GM18499 (cell line): Measurements from ENCODE around the gene TLR3.
"Not testable (repeated sequence)": the region's sequence is repeated elsewhere in the genome, so short reads cannot be mapped to it uniquely, and the experiment has no call there.

Experiments used
- ATAC-seq: cut with Tn5 transposase; IDR thresholded peaks from one replicate; pipeline ENCODE4 v1.9.1; 2021; ENCODE audit warnings: moderate number of reproducible peaks; ENCODE audit not compliant: insufficient read depth, unreplicated experiment

The TLR3 gene

DNA sequence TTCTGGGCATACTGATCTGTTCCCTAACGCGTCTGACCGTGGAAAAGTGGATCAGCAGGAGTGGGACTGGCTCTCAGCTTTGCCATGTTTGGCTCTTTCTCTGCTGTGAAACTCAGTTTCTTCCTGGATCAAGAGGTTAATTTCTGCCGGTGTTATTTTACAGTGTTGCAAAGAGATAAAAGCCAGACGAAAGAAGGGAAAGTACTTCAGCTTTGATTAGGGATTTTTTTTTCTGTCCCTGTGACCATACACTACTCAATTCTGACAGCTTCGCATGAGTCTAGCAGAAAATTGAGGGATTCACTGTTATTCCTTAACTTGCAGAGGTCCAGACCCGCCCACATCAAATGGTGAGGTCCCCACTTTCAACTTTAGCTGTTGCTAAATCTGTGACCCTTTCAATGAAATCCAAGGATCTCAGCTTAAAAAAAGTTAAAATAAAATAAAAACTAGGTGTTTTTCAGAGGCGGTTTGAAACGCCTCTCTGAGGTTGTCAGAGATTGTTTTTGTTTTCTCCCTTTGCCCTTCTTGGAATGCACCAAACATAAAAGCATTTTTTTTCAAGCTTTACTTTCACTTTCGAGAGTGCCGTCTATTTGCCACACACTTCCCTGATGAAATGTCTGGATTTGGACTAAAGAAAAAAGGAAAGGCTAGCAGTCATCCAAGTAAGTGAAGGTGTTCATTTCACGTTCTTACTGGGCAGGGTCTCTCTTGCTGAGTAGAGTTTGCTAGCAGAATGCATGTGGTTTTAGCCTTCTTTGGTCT lies at the start of gene TLR3:
TSS of gene TLR3 (plus strand) at position 576 of the 768 bp plus-strand sequence. CDS start 7,464 bp downstream, outside the sequence.
- no peak for ATAC-seq

DNA sequence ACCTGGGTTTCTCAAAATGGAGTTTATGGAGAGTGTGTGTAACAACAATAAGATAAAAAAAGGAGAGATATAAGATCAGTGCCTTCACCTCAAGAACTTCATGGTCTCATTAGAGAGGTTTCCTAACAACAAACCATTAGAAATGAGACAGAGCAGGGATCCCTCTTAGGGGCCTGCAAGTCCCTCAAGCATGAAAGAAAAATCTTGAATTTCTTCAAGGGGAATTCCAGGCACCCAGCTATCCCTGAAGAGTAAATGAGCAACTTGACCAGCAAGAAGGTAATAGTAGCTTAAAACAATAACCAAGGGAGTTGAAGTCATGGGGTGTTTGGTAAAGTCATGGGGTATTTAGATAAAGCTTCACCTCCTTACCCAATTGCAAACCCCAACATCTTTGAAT lies 49.7 kb upstream of the TLR3 start:
- no peak for ATAC-seq

DNA sequence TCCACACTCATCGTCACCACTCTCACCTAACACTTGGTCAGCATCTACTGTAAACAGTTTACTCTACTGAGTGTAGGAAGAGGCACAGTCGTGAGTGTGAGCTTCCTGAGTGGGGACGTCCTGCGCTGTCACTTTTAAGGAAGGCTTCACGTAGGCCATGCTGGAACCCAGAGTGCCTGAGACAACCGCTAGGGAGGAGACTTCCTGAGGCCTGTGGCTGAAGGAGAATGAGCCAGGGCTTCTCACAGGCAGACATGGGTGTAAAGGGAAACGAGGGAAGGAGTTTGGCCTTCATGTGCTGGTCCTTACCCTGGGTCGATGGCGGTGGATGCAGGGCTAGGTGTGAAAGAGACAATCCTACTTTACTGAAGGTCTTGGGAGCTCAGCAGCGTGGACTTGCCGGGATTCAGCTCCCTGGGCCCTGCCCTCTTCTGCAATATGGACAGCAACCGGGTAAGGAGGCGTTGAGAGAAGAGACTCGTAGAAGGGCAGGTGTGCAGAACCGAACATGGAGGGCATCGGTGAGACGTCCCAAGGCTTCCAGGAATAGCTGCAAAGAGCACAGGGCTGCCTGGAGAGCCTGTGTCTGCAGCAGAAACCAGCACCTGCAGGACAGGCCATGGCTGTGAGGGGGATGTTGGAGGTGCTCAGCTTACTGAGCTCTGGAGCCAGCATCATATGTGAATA lies 48.7 kb upstream of the TLR3 start:
- no peak for ATAC-seq

DNA sequence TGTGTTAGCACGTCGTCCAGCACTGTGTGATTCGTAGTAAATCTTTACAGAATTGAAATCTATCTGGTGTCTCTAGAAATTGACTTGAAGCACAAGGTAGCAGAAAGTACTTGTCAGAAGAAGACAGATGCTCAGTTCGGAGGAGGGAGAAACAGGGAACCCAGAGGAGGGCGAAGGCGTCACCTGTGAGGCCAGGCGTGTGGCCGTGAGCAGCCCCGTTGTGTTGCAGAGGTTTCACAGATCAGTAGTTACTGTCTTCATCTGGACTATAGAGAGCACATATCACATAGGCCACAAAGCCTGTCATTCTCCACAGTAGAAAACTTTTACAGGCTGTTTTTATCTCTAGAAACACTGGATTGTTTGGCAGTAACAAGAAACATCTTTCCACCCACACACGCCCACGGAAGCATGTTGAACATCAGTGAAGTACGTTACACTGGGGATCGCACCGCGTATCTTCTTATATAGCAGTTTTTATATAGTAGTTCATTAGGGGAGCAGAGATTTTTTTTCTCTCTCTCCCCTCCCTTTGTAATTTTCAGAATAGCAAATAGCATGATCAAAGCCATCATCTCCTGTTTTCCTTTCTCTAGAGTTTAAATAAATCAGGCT lies 48.1 kb upstream of the TLR3 start:
- ATAC-seq, result no peak

DNA sequence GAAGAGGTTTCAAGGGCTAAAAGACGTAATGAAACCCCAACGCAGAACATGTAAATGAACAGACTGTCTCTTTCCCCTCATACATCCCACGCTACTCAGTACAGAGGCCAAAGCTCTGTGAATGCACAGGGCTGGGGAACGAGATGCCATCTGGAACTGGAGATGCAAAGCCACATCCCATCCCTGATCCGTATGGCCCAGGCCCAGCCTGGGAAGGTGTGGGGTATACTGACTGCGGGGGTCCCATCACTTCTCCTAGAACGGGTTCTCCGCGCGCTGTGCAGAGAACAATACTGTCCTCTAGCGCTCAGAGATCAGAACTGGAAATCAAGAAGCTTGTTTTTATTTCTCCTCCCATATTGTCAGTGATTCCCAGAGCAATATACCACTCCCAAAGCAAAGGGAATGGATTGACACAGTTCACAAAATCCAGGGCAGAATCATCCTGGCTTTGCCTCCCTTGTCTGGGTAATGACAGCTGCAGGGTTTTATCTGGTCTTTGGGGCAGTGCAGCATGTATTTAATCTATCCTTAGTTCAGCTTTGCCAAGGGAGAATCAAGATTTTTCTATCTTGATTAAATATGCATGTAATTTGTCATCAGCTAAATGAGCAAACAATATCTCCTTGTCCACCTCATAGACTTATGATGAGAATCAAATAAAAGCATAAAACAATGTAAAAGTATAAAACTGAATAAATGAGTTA lies 47.3 kb upstream of the TLR3 start:
- ATAC-seq, result no peak

DNA sequence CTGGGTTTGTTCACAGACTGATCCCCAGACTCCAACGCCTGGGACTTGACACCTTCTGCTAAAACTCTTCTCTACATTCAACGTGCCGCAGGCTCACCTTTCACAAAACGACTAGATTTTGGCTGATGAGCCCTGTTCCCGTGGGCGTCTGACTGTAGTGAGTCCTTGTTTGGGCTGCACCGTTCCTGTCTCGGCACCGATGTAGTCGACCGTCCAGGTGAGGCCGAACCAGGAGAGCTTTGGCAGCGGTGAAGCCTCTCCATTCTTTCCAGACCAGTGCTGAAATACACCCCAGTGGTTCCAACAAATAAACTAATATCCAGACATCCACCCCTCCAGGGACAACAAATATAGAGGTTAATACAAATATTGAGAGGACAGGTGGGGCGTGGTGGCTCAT lies 45.0 kb upstream of the TLR3 start:
- ATAC-seq, result no peak

DNA sequence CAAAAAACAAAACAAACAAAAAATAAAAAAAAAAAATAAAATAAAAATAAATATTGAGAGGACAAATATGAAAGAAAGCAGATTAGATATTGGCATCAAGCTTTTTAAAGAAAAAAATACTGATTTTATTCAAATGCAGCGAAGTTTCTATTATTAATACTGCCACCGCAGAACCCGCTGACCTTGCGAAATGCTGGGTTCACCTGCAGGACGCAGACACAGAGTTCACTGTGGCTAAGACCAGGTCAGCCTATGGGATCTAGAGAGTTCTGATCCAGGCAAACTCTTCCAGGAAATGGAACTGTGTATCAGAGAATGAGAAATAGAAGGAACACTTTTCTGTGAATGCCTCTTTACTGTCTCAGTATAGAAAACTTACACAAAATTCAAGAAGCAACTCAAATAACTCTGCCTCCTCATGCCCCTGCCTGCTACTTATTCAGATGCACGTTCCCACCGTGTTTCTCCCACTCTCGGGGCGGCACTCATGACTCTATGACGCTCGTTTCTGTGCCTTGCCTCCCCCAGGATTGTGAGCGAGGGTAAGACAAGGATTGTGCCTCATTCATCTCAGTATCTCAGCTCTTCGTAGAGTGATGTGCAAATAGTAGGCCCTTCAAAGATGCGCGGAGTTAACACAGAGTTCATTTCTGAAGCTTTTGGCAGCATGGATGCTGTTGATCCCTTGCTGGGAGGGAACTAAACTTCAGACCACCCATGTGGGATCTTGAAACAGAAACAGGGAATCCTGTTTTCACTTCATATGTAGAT lies 44.1 kb upstream of the TLR3 start:
- no peak for ATAC-seq

DNA sequence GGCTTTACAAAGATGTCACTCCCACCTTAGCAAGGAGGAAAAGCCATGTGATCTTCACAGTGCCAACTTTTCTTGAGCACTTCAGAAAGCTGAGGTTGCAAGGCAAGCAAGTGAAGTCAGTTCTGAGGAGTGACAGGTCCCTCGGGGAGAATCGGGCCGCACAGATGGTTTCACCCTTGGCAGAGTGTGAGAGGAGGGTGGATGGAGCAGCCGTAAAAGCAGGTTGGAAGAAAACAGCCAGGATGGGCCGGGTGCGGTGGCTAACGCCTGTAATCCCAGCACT lies 43.6 kb upstream of the TLR3 start:
- ATAC-seq, result no peak

DNA sequence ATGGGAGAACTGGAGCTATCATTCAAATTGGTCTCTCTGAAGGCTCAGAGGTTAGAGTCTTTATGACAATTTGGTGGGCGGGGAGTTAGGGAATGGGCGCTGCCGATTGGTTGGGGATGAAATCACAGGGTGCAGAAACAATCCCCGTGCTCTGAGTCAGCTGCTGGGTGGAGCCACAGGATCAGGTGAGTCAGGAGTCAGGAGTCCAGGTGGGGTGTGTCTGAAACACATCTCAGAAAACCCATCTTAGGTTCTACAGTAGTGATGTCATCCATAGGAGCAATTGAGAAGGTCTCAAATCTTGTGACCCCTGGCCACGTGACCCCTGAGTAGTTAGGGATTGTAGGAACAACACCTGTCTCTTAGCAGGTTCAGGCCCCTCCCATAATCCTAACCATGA lies 41.6 kb upstream of the TLR3 start:
- ATAC-seq, result no peak

DNA sequence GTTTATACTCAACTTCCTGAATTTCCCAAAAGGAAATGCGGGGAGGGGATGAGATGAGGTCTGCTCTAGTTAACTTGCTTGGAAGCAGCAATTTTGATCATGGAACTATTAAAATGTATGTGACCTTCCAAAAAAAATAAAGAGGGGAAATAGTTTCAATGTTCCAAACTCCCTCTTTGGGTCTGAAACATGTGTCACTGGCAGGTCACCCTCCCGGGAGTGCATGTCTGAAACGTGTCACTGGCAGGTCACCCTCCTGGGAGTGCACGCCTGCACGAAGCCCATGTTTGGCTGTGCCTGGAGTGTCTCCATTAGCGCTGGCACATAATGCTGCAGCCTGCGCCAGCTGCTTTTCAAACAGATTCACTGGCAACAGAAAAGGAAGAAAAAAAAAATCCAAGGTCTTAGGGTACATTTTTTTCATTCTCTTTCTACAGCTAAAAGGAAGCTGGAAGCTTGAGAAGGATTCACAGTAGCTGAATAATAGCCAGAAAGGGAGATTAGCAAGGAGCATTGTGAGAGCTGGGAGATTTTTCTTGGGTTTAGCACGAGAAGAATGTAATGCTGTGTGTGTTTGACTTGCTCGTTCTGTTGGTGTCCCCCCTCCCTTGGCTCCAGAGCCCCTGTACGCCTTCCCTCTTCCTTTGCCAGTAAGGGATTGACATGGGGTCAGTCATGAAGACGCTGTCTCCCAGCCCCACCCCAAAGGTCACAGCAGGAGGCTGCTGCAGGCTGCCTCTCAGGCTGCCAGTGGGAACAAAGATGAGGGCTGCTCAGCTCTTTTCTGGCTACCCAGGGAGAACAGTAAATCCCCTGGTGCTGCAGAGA lies 39.2 kb upstream of the TLR3 start:
- ATAC-seq, result no peak

DNA sequence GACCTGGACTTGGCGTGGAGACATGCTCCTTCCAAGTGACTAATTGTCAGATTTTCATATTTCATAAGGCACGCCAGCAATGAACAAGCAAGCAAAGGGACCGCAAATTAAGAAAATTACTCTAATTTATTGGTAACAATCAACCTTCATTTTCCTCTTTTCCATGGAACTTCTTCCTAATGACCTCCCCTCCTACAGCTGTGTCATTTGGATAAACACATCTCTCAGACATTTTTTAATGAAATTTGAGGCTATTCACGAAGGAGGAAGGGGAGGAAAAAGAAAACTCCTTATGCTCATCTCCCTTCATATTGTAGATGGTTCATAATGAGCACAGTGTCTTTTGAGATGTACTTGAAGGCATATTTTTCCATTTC lies 38.6 kb upstream of the TLR3 start:
- no peak for ATAC-seq

DNA sequence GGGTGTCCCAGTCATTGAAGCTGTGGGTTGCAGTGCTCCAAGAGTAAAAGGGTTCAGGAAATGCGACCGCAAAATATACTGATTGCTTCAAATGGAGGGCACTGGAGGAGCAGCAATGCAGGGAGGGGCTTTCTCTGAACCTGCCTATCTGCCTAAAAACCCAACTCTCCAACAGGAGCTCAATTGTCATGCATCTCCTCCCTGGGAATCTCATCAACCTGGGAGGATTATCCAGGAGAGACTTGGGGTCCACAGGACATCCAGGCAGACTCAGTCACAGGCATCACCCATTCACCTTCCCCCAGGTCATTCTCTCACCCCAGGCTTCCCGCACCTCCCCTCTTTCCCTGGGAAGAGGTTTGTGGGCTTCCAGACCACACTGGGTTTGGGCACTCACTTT lies 38.2 kb upstream of the TLR3 start:
- ATAC-seq, result no peak

DNA sequence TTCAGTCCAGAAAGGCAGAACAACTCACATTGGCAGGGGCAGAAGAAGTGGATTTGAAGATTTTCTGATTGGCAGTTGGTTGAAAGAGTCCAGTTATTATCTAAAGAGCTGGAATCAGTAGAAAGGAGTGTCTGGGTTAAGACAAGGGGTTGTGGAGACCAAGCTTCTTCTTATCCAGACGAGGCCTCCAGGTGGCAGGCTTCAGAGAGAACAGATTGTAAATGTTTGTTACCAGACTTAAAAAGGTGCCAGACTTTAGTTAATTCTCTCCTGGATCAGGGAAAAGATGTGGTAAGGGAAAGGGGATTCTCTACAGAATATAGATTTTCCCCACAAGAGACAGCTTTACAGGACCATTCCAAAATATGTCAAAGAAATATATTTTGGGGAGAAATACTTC lies 36.7 kb upstream of the TLR3 start:
- ATAC-seq, result no peak

DNA sequence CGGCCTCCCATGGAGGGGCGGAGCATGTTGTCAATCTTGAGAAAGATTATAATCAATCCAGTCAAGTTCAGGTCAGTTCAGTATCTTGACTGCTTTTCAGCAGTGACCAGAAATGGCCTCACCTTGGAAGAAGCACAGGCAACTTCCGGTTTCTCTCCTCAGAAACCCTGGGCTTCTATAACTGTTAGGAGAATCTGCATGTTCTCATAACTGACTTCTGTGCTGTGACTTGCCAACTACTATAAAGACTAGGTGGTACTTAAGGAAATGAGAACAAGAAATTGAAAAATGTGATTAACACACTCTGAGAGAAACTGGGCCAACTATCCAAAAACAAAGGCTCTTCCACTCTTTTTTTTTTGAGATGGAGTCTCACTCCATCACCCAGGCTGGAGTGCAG lies 35.9 kb upstream of the TLR3 start:
- ATAC-seq, result no peak

DNA sequence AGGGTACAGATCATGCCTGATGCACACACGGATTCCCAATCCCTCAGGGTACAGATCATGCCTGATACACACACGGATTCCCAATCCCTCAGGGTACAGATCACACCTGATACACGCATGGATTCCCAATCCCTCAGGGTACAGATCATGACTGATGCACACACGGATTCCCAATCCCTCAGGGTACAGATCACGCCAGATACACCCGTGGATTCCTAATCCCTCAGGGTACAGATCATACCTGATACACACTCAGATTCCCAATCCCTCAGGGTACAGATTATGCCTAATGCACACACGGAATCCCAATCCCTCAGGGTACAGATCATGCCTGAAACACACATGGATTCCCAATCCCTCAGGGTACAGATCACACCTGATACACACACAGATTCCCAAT lies 34.3 kb upstream of the TLR3 start:
- ATAC-seq, result not testable (repeated sequence)

DNA sequence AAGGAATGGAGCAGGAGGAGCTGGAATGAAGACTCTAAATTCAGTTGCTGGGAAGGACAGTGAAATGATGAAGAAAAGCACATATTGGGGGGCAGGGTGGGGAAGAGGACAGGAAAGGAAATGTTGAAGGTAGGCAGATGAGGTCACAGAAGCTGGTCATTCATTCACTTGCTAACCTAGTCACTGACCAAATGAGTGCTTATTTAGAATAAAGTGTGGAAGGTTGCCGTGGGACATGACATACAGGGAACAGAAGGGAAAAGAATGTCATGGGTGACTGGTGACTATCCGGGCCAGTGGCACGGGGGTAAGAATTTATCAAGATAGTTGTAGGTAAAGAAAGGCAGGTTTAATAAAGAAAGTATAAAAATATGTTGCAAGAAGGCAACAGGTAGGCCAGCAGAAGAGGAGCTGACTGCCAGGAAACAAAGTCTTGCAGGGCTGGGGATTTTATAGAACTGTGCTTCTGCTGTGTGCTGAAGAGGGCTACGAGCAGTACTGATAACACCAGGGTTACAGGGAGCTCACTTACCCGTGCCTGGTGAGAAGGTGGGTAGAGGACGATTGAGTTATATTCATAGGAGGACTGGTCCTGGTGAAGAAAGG lies 31.9 kb upstream of the TLR3 start:
- no peak for ATAC-seq

DNA sequence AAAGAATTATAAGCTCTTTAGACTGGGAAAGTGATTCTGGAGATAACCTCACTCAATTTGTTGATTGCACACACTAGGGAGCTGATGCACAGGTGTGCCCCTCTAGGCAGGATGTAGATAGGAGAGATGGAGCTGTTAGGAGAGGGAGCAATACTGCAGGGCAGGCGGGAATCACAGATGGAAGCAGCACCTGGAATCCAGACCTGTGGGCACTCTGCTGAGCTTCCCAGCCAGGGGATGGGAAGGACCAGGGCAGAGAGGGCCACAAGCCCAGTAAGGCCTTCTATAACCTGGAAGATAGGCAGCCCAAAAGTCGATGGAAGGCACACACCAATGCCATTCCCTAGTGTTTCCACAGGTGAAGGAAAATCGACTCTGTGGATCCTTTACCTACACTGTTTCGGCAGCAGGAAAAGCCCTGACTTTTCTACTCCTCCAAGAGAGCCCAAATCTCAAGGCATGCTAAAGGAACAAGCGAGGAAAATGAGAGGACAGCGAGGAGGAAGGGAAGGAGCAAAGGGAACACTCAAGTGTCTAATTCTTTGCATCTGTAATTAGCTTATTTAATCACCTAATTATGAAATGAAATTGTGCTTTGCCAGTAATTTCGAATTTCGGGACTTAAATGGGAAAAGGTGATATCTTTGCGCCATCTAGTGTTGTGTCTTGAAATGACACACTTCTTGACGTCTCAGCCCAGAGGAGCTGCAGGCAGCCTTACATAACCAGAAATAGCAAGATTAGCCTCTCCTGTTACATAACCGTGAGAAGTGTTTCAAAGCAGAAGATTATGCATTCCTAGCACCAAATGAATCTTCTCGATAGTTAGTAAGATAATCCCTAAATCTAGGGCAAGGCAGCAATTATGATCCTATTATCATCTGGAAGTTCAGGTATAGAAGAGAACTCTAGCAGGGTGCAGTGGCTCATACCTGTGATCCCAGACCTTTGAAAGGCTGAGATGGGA lies 31.0 kb upstream of the TLR3 start:
- ATAC-seq, result peak; percentile 69

DNA sequence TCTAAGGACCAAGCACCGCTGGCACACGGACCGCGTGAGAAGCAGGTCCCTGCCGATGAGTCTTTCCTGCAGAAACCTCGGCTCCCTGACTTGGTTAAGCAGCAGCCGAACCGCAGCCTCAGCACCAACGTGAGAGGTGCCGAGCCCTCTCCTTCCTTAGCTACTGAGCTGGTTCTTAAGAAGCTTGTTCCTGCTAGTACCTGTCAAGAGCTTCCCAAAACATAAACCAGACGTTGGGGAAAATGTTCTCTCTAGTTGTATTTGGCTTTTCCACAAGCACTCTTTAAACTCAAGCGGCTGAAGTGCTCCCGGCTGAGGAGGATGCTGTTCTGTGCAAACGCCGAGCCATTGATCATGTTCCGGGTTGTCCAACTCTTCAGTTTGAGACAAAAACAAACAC lies 29.3 kb upstream of the TLR3 start:
- no peak for ATAC-seq
